Activated CD4-positive, alpha-beta T cell treated with anti-CD3 and anti-CD28 coated beads for 4 hours (primary cell): Measurements from ENCODE around the gene FGFRL1.
A peak's percentile ranks its signal among the peaks of the same experiment; 100 is the strongest.

Experiments used
- DNase-seq, 2 donors: peaks; one replicate each; pipeline ENCODE4 v3.0.0-alpha.2; 2020

Gene FGFRL1

DNA sequence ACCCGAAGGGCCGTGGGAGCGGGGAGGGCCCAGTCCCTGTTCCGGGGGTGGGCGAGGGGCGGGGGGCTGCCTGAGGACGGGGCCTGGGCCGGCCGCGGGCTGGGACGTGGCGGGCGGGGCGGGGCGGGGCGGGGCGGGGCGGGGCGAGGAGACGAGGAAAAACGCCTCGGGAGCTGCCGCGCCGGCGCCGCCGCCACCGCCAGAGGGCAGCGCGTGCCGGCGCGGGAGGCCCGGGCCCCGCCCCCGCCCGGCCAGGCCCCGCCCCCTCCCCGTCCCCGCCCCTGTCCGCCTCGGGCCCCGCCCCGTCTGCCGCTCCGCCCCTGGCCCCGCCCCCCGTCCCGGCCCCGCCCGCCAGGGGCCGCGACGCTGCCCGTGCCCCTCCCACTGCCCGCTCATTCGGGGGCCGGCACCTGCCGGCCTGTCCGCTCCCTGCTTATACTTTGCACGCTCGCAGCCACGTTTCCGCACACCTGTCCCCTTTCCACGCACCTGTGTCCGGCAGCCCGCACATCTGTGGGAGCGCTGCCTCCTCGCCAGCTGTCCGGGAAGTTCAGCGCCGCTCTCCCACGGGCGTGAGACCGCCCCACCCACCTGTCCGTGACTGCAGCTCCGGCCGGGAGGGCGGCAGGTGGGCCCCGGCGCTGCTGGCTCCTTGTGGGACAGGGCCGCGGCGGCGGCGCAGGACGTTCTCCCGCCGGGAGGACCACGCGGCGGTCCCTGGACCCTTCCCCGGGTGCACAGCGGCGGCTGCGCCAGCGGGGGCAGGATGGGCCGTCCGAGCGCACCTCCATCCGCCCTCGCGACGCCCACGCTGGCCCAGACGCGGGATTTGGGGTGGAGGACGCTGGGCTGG lies 1.7 kb upstream of the FGFRL1 start:
- peak; percentile 66 to 79 for DNase-seq

DNA sequence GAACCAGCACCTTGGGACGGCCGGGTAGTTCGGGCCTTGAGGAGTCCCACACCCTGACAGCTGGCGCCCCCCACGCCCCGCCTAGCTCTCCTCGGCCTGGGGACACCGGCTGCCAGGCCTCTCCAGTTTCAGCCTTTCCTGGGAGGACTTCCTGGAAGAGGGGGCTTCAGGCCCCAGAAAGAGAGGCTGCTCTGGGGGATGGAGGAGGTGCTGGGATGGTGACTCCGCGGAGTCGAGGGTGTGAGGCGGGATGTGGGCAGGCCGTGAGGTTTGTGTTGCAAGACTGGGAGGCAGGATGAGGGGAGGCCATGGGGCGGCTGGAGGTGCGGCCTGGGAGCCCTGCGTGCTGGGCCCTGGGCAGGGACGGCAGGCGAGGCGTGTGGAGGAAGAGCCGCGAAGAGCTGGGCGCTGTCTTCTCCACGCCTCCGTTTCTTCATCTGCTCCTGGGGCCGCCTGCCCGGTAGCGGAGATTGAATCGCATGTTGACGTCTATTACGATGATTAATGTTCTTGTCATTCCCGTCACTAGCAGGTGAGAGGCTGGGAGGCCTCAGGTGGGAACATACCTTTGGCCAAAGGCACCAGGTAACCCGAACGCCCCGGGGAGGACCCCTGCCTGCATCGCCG lies 918 bp upstream of the FGFRL1 start:
- peak; percentile 58 to 61 for DNase-seq

DNA sequence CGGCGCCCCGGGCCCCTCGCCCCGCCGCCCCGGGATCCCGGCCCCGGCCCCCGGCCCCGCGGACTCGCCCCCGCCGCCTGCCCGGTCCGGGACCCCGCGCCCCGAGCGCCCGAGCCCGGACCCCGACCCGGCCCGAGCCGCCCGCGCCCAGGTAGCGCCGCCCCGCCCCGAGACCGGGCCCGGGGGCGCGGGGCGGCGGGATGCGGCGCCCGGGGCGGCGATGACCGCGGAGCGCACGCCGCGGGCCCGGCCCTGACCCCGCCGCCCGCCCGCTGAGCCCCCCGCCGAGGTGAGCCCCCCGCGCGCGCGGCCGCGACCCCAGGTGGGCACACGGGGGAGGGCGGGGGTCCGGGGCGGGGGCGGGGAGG lies 224 bp downstream of the FGFRL1 start:
- no peak for DNase-seq

DNA sequence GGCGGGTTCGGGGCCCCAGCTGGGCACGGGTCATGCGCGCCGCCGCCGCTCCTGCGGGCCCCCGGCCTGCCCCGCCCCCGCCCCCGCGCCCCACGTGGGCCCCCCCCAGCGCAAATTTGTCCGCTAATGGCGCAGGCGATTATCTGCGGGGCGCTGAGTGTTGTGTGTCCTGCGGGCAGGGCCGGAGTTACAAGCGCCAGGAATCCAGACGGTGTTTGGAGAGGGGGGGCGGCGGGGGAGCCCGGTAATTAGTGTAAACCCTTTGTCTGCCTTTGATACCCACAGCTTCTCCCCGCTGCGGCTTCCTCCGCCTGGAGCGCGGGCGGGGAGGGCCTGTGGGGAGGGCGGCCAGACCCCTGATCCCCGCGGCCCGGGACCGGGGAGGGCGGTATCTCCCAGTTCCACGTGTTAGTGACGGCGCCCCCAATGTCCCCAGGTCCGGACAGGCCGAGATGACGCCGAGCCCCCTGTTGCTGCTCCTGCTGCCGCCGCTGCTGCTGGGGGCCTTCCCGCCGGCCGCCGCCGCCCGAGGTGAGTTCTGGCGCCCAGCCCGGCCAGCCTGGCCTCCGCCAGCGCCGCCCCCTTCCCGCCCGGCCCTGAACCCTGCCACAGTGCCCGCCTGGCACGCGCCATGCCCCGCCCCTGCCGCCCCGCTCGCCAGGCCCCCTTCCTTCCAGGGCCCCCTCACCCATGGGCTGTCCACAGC lies 761 bp downstream of the FGFRL1 start:
- DNase-seq, result peak; percentile 33 to 35

DNA sequence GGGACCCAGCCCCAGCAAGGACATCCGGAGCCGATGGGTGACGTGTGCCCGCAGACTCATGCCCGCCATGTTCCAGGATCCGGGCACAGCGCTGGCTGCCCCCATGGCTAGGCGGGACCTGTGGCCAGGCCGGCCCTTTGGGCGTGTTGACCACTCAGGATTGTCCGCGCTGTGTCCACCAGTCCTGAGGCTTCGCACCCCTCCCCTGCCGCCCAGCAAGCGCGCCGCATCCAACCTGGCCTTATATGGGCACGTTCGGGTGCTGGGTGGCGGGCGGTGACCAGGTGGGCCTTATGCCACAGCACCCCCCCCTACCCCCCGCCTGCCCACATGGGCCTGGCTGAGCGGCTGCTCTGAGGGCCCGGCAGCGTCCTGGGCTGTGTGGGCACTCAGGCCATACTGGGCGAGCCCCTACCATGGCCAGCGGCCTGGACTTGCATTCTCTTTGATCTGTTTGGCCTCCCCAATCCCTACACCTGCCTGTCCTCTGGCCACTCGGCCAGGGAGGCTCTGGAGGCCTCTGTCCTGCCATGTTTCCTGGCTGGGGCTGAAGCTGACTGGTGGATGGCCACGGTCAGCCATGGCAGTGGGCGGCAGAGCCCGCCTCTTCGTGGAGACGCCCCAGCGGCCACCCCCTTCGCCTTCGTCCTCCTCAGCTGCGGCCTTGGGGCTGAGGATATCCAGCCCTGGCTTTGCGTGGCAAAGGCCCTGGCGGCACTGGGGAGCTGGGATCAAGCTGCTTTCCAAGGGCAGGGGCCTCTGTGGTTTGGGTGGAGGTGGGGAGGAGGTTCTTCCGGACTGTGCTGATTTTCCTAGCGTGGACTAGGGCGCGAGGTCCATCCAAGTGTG lies 2.0 kb downstream of the FGFRL1 start:
- no peak for DNase-seq

DNA sequence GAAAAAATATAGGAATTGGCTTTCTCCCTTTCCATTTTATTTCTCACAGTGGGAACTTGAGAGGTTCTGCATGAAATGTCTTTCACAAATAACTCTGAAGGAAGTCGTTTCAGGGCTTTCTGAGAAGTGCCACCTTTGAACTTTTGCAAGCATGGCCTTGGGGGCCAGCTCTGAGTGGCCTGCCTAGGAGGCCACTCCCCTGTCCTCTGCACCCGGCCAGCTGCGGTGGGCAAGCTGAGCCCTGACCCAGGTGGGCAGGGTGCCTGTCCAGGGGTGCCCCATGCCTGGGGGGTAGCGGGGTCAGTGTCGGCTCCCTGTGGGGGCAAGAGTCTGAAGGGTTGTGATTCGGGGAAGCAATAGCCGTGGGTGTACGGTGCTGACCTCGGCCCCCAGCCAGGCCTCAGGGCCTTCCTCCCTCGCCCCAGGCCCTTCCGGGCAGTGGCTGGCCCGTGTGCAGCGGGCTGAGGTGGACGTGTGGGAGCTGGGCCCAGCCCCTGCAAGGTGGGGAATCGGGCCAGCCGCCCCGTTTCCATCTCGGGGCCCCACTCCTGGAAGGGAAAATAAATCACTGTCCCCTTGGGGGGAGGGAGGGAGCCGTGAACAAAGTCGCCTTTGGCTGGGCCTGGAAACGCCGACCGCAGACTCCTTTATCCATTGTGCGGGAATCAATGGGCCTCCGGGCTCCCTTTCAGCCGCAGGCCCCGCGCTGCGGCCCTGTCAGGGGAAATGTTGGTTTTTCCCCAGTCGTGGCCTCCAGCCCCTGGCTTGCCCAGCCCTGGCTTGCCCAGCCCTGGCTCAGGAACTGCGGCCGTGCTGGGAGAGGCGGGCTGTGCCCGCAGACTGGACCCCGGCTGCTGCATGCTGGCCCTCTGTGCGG lies 3.1 kb downstream of the FGFRL1 start:
- no peak for DNase-seq

DNA sequence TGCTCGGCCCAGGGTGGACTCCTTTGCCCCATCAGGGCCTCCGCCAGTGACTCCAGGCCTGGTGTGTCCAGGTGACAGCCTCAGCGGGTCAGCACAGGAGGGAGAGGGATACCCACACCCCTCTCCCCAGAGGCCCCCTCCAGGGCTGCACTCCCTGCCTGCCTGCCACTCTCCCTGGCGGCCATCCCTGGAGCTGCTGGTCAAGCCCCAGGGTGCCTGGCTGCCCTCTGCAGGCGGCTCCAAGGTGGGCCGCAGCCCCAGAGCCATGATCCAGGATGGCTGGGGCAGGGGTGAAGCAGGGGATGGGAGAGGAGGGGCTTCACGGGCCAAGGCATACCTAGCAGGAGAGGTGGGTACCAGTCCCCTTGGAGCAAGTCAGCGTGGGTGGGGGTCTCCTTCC lies 3.8 kb downstream of the FGFRL1 start:
- DNase-seq, result no peak

DNA sequence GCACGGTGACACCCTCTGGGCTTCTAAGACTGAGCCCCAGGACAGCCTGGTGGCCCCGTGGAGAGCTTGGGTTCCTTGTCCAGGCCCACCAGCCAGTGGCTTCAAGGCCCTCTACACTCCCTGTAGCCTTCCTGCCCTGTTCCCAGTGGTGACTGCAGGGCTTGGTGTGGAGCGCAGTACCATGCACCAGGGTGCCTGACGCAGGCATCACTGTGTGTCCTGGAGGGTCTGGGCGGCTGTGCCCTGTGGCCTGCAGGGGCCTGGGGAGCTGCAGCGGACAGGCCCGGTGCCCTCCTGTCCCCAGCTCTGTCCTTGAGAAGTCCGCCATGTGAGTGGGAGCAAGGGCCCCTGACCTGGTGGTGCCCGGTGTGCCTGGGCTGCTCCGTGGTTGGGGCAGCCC lies 4.3 kb downstream of the FGFRL1 start:
- DNase-seq, result no peak

DNA sequence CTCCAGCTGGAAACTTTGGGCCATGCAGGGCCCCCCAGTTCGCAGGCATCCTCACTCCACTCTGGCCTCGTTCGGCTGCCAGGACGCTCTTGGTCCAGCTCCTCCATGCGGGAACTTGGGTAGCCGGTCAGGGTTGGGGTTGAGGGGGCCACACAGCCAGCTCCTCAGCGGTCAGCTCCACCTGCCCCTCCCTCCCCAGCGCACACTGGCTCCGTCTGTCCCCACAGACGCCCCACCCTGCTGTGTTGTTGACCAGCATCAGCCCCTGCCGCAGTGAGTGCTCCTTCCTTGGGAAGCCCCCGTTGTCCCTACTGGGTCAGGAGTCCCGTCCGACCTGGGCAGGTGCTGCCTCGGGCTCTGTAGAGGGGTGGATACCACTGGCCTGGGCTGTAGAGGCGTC lies 5.8 kb downstream of the FGFRL1 start:
- no peak for DNase-seq

DNA sequence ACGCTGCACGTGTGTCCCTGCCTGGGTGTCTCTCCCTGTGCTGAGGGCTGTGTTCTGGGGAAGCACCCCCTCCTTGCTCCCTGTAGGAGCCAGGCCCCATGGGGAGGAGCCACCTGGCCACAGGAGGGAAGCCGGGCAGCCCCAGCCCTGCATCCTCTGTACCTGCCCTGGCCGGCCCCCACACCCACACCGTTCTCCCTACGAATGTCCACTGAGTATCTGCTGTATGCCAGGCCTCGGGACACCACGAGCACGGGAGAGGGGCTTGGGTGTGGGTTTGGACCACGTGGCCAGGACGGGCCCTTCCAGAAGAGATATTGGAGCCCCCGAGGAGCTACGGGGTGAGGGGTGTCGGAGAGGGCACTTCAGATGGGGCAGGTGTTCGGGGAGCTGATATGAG lies 6.3 kb downstream of the FGFRL1 start:
- DNase-seq, result no peak

DNA sequence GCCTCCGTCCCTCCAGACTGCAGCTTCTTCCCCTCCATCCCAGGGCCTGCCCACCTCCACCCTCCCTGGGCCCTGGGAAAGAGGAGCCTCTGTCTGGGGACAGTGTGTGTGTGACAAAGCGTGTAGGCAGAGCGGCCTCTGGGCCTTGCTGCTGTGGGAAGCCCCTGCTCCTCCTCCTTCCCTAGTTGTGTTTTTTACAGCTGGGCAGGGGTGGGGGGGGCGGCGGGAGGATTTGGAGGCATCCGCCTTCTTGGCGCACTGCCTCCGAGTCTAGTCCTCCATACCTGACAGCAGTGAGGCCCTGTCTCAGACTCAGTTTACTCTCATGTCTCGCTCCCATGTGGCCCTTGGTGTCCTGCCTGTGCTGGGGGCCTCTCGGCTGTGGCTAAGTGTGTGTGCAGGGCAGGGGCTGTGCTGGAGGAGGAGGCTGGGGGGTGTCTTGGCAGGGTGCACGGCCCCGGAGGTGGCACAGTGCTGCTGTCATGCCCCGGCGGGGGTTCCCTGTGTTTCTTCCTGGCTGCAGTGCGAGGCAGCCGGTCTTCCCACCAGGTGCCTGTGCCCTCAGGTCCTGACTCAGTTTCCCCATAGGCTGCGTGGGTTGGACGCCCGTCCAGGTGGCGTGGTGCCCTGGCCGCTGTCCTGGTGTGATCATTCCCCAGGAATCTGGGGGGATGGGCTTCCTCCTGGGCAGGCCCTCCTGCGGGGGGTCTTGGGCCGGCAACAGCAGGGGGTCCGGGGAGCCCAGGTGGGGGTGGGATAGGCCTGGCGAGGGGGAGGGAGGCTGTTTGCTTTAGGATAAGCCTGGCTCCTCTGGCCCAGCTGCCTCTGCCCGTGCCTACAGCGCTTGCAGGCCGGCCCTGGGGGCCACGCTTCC lies 7.0 kb downstream of the FGFRL1 start:
- no peak for DNase-seq

DNA sequence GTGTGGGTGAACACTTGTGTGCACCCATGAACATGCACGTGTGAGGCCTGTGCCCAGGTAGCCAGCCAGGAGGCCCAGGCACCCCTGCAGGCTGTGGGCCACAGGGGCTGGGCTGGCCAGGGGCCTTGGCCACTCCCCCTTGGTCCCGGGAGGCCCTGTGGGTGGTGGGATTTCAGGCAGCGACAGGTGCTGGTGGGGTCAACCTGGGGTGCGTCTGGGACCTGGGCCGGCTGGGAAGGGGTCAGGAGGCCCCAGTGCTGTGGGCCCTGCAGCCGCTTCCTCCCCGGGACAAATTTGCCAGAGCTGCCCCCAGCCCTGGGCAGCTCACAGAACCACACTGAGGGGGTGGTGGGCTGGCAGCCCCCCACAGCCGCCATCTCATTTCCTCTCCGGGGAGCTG lies 7.9 kb downstream of the FGFRL1 start:
- no peak for DNase-seq

DNA sequence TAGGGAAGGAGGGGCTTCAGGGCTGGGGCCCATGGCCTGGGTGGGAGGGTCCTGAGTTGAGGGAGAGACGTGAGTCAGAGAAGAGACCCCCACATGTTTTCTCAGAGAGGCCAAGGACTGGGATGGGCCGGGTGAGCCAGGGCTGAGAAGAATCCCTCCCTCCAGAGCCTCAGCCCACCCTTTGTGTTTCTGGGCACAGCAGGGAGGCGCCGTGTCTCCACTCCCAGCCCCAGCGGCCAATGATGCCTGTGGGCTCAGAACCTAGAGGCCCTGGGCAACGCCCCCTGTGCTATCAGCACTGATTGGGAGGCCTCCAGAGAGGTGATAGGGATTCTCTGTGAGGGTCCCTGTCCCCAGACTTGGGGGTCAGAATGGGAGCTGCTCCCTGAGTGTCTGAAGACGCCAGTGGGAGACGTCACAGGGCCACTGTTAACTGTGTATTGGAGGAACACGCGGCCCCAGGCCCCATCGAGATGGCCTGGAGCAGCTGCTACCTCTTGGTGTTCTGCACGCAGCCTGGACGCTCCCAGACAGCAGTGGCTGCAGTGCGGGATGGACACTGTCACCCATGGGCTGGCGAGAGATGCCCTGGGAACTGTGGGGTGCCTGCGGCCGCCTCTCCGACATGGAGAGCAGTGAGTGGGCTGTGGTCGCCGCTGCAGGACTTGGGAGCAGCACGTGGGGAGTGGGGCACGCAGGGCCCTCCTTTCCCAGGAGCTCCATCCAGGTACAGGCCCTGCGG lies 8.5 kb downstream of the FGFRL1 start:
- no peak for DNase-seq

DNA sequence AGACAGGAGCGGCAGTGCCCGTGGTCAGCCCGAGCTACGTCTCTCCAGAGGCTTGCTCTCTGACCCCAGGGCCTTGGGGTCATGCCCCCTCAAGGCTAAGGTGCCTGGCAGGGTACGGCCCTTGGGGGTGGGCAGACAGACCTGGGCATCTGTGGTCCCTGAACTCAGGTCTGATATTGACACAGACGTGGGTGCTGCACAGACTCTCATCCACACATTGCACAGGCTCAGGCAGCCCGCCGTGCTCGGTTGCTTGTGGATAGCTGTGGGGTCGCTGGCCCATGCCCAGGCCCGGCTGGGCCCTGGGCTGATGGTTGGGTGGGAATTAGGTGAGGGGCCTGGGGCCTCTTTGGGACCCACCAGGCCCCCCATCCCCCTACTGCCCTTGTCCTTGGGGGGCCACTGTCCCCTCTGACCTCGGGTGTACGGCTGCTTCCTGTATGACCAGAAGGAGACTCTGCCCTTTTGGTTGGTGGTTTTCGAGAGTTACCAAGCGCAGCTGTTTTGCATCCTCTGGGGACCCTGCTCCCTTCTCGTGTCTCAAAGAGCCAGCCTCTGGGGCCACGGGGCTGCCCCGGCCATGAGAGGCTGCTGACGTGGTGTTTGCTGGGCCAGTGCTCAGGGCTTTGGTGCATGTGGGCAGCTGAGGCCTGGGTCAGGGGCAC lies 10.1 kb downstream of the FGFRL1 start:
- no peak for DNase-seq

DNA sequence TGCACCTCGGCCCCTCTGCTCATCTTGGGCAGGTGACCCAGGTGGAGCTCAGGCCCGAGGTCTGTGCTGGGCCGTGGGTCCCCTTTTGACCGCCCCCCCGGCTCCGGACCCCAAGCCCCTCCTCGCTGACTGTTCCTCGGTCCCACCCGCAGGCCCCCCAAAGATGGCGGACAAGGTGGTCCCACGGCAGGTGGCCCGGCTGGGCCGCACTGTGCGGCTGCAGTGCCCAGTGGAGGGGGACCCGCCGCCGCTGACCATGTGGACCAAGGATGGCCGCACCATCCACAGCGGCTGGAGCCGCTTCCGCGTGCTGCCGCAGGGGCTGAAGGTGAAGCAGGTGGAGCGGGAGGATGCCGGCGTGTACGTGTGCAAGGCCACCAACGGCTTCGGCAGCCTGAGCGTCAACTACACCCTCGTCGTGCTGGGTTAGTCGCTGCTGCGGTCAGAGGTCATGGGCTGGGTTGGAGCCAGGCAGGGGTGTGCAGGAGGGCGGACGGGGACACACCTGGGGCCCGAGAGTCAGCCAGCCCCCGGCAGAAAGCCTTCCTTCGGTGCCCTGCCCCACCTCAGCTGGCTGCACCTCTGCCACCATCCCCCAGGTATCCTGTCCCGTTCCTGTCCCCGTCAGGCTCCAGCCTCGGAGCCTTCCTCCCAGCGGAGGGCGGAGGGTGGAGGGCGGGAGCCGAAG lies 10.8 kb downstream of the FGFRL1 start:
- DNase-seq, result no peak

DNA sequence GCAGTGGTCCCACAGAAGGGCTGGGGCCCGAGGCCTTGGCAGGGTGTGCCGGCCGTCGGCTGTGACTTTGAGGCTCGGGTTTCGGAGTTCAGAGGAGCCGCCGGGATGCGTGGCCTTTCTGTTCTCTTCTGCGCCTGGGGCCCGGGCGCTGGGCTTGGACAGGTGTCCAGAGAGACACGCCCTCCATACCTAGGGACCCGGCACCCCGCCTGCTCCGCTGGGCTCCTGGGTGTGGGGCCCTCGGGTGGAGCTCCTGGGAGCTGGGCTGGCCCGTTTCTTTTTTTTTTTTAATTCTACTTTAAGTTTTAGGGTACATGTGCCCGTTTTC lies 11.3 kb downstream of the FGFRL1 start:
- DNase-seq, result no peak

DNA sequence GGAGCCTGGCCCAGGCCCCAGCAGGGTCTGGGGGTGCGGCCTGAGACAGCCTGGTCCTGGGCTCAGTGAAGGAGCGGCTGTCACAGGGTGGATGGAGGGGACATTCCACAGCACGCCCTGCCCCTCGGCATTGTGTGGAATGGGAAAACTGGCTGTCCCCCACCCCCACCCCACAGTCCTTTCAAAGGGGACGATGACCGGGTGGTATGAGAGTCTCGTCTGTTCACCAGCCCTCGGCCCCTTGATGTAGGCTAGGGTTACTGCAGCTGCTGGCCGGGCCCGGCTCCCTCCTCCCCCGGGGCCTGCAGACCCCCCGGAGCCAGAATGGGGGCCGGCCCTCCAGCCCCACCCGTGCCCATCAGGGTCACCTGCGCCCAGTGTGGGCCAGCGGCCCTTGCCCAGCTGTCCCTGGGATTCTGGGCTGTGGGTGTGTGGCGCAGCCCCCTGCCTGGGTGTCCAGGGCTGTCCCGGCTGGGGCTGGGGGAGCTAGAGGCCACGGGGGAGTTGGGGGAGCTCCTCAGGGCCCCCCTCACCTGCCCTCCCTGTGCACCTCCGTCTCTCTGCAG lies 11.7 kb downstream of the FGFRL1 start:
- DNase-seq, result no peak

DNA sequence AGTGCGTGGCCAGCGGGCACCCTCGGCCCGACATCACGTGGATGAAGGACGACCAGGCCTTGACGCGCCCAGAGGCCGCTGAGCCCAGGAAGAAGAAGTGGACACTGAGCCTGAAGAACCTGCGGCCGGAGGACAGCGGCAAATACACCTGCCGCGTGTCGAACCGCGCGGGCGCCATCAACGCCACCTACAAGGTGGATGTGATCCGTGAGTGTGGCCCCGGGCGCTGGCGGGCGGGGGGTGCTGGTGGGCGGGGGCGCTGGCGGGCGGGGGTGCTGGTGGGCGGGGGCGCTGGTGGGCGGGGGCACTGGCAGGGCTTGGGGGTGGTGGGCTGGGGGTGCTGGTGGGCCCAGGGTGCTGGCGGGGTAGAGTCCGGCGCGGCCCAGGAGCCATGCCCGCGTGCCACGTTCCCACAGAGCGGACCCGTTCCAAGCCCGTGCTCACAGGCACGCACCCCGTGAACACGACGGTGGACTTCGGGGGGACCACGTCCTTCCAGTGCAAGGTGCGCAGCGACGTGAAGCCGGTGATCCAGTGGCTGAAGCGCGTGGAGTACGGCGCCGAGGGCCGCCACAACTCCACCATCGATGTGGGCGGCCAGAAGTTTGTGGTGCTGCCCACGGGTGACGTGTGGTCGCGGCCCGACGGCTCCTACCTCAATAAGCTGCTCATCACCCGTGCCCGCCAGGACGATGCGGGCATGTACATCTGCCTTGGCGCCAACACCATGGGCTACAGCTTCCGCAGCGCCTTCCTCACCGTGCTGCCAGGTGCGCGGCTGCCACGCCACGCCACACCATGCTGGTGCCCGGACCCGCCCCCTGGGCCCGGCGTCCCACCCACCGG lies 12.7 kb downstream of the FGFRL1 start:
- no peak for DNase-seq
